ENCODE results near the gene LRRK1. TPM values are rescaled to one million over a fixed set of nuclear protein-coding genes. Genes with fewer than 3 reads are reported as not detected.

LRRK1 gene
- total and polyA plus RNA-seq, 2 experiments from 2014 or later: 2.6 to 4.5 TPM

- Histone ChIP-seq H3K79me2 (replicated peaks; ENCODE audit: insufficient read depth) (no peaks in the 10 kb centered on the region), H2AFZ (no peak overlapping the region), H3K4me2 (no peak overlapping the region), H3K4me3 (no peak overlapping the region), H3K27me3 (ENCODE audit: insufficient read depth) (no peaks in the 10 kb centered on the region), H3K9me2 (ENCODE audit: insufficient read depth) (no peaks in the 10 kb centered on the region), H3K4me1 (ENCODE audit: insufficient read depth) (no peaks in the 10 kb centered on the region), H3K27ac (ENCODE audit: low read depth) (no peak overlapping the region), H3F3A (replicated peaks; ENCODE audit: low read depth) (no peaks in the 10 kb centered on the region), H4K20me1 (replicated peaks; ENCODE audit: insufficient read depth) (no peaks in the 10 kb centered on the region), H3K36me3 (ENCODE audit: insufficient read depth) (no peaks in the 10 kb centered on the region)
- H3K4me1 Mint-ChIP-seq: no peaks in the 10 kb centered on the region; the same call in 2 of the 3 replicates
- no peak for DNase-seq (ENCODE audit: low spot score)
- no peak overlapping the region for H3K27ac Mint-ChIP-seq
- TF ChIP-seq ZNF331 (CRISPR knock-in tag; IDR thresholded peaks at IDR 0.05; ENCODE audit: low read depth): no peak
- TF ChIP-seq, protein P1, sequence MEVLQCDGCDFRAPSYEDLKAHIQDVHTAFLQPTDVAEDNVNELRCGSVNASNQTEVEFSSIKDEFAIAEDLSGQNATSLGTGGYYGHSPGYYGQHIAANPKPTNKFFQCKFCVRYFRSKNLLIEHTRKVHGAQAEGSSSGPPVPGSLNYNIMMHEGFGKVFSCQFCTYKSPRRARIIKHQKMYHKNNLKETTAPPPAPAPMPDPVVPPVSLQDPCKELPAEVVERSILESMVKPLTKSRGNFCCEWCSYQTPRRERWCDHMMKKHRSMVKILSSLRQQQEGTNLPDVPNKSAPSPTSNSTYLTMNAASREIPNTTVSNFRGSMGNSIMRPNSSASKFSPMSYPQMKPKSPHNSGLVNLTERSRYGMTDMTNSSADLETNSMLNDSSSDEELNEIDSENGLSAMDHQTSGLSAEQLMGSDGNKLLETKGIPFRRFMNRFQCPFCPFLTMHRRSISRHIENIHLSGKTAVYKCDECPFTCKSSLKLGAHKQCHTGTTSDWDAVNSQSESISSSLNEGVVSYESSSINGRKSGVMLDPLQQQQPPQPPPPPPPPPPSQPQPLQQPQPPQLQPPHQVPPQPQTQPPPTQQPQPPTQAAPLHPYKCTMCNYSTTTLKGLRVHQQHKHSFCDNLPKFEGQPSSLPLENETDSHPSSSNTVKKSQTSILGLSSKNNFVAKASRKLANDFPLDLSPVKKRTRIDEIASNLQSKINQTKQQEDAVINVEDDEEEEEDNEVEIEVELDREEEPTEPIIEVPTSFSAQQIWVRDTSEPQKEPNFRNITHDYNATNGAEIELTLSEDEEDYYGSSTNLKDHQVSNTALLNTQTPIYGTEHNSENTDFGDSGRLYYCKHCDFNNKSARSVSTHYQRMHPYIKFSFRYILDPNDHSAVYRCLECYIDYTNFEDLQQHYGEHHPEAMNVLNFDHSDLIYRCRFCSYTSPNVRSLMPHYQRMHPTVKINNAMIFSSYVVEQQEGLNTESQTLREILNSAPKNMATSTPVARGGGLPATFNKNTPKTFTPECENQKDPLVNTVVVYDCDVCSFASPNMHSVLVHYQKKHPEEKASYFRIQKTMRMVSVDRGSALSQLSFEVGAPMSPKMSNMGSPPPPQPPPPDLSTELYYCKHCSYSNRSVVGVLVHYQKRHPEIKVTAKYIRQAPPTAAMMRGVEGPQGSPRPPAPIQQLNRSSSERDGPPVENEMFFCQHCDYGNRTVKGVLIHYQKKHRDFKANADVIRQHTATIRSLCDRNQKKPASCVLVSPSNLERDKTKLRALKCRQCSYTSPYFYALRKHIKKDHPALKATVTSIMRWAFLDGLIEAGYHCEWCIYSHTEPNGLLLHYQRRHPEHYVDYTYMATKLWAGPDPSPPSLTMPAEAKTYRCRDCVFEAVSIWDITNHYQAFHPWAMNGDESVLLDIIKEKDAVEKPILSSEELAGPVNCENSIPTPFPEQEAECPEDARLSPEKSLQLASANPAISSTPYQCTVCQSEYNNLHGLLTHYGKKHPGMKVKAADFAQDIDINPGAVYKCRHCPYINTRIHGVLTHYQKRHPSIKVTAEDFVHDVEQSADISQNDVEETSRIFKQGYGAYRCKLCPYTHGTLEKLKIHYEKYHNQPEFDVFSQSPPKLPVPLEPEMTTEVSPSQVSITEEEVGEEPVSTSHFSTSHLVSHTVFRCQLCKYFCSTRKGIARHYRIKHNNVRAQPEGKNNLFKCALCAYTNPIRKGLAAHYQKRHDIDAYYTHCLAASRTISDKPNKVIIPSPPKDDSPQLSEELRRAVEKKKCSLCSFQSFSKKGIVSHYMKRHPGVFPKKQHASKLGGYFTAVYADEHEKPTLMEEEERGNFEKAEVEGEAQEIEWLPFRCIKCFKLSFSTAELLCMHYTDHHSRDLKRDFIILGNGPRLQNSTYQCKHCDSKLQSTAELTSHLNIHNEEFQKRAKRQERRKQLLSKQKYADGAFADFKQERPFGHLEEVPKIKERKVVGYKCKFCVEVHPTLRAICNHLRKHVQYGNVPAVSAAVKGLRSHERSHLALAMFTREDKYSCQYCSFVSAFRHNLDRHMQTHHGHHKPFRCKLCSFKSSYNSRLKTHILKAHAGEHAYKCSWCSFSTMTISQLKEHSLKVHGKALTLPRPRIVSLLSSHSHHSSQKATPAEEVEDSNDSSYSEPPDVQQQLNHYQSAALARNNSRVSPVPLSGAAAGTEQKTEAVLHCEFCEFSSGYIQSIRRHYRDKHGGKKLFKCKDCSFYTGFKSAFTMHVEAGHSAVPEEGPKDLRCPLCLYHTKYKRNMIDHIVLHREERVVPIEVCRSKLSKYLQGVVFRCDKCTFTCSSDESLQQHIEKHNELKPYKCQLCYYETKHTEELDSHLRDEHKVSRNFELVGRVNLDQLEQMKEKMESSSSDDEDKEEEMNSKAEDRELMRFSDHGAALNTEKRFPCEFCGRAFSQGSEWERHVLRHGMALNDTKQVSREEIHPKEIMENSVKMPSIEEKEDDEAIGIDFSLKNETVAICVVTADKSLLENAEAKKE (CRISPR knock-in tag; IDR thresholded peaks at IDR 0.05): no peak
- TF ChIP-seq STAT1 (IDR thresholded peaks at IDR 0.05; ENCODE audit: unreplicated experiment): no peak
- TF ChIP-seq CREB1 (CRISPR knock-in tag; IDR thresholded peaks at IDR 0.05; ENCODE audit: low read depth): no peak
- no peak overlapping the region for H3K4me3 Mint-ChIP-seq
- no peaks in the 10 kb centered on the region for H3K27me3 Mint-ChIP-seq (ENCODE audit: insufficient read depth, low read depth, poor library complexity)
- no peak for ATAC-seq
- H3K36me3 Mint-ChIP-seq (ENCODE audit: low read depth): peaks cover 3% of the 10 kb centered on the region; the same call in 1 of the 3 replicates
- peaks cover 11% of the 10 kb centered on the region; the same call in 1 of the 3 replicates for H3K9me3 Mint-ChIP-seq
These were observed 117.0 kb downstream of the LRRK1 start for GRCh38 chr15:101036189-101036588.

DNA sequence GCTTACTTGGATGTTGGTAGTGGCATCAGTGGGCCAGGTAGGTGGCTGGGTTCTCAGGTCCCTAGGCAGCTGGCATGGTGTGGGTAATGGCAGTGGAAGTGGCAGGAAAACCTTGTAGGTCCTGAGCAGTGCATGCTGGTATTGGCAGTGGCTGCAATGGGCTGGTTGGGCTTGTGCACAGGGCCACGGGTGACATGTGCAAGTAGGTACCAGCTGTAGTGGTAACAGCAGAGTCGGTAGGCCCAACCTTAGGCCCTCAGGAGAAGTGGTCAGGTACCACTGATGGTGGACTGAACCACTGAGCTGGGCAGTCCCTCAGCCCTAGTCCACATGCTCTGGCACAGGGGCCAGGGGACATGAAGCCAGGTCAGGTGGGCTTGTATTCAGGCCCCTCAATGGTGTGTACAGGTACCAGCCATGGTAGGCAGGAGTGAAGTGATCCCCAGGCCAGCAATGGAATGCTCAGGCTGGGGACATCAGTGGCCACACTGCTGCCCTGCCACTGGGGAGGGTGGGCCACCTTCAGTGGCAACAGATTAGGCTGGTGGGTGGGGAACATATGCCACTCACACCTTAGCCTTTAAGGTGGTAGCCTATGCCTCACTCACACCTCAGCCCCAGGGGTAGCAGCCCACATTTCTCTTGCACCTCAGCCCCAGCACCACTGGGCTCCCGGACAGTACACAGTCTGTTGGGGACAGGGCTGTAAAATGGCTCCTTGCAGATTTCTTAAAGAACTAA, 118.1 kb downstream of the LRRK1 start:
- Histone ChIP-seq H3K27ac (ENCODE audit: low read depth) (no peak overlapping the region), H3K79me2 (replicated peaks; ENCODE audit: insufficient read depth) (no peaks in the 10 kb centered on the region), H3K4me2 (no peak overlapping the region), H3K9me2 (ENCODE audit: insufficient read depth) (no peaks in the 10 kb centered on the region), H2AFZ (no peak overlapping the region), H3F3A (replicated peaks; ENCODE audit: low read depth) (no peaks in the 10 kb centered on the region), H3K36me3 (ENCODE audit: insufficient read depth) (no peaks in the 10 kb centered on the region), H3K27me3 (ENCODE audit: insufficient read depth) (no peaks in the 10 kb centered on the region), H4K20me1 (replicated peaks; ENCODE audit: insufficient read depth) (no peaks in the 10 kb centered on the region), H3K4me3 (no peak overlapping the region), H3K4me1 (ENCODE audit: insufficient read depth) (no peaks in the 10 kb centered on the region)
- peaks cover 3% of the 10 kb centered on the region for H3K27me3 Mint-ChIP-seq (ENCODE audit: insufficient read depth, low read depth, poor library complexity)
- no peak overlapping the region for H3K4me3 Mint-ChIP-seq
- peaks cover 3% of the 10 kb centered on the region; the same call in 1 of the 3 replicates for H3K36me3 Mint-ChIP-seq (ENCODE audit: low read depth)
- H3K4me1 Mint-ChIP-seq: no peaks in the 10 kb centered on the region; the same call in 2 of the 3 replicates
- ATAC-seq (no peak), DNase-seq (ENCODE audit: low spot score) (no peak)
- H3K9me3 Mint-ChIP-seq: peaks cover 11% of the 10 kb centered on the region; the same call in 1 of the 3 replicates
- H3K27ac Mint-ChIP-seq: no peak overlapping the region
- TF ChIP-seq EZH2 (IDR thresholded peaks at IDR 0.05; ENCODE audit: low read depth, unreplicated experiment) (no peak), NANOG (IDR thresholded peaks at IDR 0.05; ENCODE audit: borderline replicate concordance) (no peak)

All from GM23338 (cell line).